SH-SY5Y (cell line): ENCODE measurements around the gene RAD51B.

Source experiments
- GATA2 ChIP-seq: IDR thresholded peaks from 2 replicates; pipeline ENCODE4 v1.6.1; 2011; ENCODE audit warnings: mild to moderate bottlenecking, low read depth, low read length
- GATA3 ChIP-seq: IDR thresholded peaks from 2 replicates; pipeline ENCODE4 v1.6.1; 2011; ENCODE audit warnings: low read depth, mild to moderate bottlenecking, low read length, moderate library complexity

- TF ChIP-seq GATA2 = no peak
- TF ChIP-seq GATA3 = no peak
Observed at GRCh38 chr14:68470361-68470760, 650.8 kb downstream of the RAD51B start.
